Measurements from ENCODE around the gene TSPAN31. TPM values are rescaled to one million over a fixed set of nuclear protein-coding genes. Genes with fewer than 3 reads are reported as not detected.

The TSPAN31 gene
- total RNA-seq, 1 experiment from 2014 or later, result 42.1 TPM

DNA sequence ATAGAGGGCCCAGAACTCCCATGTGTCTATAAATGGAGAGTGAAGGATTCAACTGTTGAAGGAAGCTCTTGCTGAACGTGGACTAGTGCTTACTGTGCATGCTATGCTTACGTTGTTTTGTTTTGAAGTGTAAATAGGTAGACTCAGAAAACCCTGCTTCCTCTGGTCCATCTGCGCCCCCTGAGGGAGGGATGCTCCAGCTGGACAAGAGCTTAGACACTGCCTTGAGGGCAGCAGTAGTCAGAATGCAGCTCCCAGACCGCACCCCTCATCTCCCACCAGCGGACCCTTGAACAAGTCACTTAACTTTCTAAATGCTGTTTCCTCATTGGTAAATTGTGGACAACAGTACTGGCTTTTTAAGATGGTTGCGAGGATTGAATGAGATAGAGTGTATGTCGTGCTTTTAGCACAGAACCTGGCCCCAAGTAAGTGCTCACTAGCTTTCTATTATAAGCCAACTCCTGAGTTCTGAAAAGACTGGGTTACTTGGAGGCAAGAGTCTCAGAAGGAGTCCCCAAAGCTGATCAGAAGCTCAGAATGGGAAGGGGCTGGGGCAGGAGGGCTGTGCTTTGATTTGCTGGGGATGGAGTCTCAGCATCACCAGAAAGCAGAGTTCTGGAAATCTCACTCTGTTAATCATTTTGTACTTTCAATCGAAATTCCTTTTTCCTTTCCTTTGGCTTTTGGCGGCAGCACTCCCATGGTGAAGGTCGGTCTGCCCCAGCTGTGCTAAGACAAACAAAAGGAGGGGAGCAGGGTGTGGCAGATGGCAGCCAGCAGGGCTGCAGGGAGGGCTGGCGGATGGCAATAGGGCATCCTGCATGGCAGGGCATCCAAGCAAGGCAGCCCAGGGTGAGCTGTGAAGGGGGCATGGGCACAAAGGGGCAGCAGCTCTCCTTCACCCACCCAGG, 21.9 kb upstream of the TSPAN31 start:
- no peak for DNase-seq (ENCODE audit: low read depth)

DNA sequence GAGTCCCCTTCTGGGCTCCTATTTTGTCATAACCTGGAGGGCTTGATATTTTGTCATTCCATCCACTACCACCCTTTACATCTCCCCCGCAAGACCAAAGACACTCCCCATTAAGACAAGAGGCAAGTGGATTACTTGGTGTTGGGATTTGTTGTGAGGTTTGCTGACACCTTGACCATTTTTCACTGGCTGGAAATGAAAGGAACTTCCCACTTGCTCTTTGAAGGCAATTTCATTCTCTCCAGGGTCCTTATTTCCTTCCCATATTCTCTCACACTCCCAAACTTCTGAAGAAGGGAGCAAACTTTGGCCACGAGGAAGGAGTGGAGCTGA, 21.2 kb upstream of the TSPAN31 start:
- no peak for DNase-seq (ENCODE audit: low read depth)

DNA sequence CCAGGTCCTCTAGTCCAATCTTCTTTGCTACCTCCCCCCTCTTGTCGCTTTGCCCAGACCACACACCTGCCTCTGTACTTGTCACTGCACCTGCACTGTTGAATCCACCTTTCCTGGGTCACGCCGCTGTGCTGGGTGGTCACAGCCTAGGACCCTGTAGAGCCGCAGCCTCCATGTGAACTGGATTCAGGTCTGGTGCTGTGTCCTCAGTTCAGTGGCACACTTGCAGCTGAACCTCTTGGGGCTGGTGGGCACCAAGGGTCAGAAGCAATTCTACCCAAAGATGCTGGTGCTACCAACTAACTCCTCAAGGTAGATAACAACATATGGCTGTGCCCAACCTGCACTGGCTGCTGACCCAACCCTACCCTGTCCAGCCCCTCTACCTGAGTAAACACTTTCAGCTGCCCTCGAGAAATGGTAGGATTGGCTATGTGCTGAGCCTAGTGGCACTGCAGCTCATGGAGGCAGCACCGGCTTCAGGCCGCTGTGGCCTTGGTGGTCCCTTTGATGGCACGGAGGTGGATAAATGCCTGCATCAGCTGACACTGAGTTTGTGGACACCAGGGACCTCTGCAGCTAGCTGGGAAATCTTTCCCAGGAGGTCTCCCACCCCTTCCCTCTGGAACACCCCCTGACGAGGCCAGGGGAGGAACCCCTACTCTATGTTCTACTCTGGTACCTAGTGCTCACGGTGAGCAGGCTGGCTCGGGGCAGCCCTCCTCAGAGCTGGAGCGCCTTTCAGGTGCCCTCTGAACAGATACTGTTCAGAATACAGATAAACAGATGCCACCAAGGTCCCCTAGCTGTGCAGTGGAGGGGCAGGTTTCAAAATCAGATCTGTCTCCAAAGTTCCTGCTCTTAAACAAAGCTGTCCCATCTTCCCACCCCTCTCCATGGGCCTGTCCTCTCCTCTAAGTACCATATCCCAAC, 20.6 kb upstream of the TSPAN31 start:
- no peak for DNase-seq (ENCODE audit: low read depth)

DNA sequence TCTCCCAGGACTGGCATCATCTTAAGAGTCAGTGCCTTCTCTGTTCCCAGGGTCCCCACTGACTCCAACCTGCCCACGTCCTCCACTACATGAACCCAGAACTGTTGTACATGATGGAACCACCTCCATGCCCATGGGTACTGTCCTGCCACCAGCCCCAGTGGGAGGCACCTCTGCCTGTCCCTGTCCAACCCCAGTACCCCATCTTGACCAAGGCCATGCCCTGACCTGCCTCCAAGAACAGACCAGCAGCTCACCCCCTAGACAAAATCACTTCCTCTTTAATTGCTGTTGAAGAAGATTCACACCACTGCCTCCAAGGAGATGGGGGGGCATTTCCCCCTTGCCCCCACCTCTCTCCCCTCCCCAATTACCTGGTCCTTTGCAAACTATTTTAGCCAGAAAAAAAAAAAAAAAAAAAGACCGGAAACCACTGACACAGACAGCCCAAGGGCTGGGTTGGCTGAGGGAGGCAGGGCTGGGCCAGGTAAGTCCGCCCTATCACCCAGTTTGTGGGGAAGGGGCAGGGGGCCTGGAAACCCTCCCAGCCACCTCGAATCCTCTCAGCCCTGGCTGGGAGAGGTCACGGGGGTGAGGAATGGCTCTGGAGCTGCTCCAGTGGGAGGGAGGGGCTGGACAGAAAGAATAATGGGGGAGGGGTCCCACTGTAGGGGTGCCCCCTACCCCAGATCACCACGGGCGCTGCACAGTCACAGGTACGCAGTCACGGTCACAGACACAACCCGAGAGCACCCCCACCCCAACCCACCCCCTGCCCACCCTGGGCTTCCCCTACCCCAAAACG, 19.7 kb upstream of the TSPAN31 start:
- DNase-seq (ENCODE audit: low read depth), result no peak

DNA sequence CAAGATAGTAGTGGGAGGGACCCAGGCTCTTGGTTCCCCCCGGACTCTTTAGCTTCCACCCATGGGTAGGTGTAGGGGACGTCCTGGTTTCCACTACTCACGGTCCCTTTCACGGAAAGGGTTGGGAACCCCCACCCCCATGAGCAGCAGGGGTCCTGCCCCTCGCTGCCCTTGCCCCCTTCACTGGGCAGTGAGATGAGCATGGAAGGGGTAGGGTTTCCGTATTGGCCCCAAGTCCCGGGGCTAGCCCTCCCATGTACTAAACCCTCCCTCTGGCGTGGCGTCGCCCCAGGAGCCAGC, 19.0 kb upstream of the TSPAN31 start:
- DNase-seq (ENCODE audit: low read depth), result no peak

DNA sequence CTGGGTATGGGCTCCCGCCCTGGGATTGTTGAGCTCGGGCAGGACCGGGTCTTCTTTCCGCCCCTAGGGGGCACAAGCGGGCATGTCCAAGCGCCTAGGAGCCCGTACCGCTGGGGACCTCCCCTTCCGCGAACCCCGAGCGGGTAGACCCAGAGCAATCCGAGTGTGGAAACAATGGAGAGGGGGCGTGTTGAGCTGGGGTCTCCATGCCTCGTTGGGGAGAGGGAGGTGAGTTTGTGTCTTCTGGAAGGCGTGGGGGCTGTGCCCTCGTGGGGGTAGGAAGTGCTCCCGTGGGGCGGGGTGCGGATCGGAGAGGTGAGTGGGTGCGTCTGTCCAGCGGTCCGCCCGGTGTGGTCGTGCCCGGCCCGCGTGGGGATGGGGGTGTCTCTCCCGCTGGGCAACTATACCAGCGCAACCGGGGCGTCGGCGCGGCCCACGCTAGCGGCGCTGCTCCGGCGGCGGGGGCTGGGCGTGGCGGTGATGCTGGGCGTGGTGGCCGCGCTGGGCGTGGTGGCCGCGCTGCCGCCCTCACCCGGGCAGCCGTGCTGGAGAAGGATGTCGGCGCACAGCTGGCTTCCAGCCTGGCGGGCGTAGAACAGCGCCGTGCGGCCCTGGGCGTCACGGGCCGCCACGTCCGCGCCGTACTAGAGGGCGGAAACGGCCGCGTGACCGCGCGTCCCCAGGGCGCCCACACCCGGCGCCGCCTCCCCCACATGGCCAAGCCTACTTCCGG, 18.5 kb upstream of the TSPAN31 start:
- peak; percentile 83 for DNase-seq (ENCODE audit: low read depth)

DNA sequence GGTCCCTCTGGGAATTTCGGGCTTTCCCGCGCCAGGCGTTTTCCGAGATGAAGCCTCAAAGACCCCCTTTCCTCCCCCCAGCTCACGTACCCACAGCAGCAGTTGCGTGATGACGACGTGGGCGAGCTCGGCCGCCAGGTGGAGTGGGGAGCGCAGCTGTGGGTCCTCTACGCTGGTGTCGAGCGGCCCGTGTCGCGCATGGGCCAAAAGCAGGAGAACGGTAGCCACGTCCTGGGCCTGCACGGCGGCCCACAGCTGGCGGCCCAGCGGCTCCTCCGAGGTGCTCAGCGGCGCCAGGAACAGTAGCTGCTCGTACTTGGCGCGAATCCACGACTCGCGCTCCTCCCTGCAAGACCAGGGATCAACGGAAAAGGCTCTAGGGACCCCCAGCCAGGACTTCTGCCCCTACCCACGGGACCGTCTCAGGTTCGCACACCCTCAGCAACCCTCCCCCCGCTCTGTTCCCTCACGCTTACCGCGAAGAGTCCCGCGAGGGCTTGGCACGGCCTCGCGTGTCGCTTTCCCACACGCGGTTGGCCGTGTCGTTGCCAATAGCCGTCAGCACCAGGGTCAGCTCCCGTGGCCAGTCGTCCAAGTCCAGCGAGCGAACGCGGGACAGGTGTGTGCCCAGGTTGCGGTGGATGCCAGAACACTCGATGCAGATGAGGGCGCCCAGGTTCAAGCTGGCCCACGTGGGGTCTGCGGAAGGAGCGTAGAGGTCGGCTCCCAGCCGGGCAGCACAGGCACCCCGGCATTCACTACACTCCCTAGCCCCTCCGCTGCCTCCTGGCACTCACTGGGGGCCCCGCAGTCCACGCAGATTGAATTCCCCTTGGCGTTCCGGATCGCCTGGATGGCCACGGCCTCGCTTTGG, 17.7 kb upstream of the TSPAN31 start:
- DNase-seq (ENCODE audit: low read depth), result no peak

DNA sequence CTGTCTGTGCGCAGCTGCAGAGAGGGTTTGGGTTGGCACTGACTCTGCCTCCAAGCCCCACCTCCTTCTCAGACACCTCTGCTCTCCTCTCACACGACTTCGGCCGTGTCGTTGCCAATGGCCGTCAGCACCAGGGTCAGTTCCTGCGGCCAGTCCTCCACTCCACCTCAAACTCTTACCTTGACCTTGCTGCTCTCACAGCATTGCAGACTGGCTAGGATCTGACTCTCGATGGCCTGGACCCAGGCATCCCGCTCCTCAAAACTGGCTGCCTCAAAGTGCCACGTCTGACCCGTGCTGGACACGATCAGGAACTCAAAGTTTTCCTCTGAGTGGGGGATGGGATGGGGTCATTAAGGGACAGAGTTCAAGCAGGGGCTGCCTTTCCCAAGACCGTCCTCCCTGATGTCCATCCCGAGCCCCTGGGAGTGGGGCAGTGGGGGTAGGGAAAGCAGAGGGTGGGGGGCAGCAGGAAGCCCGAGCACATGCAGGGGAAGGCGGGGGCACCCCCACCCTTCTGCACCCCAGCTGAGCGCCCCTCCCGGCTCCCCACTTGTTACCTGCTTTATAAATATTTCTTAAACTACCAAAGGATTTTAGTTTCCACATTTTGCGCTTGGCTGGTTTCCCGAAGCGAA, 17.0 kb upstream of the TSPAN31 start:
- DNase-seq (ENCODE audit: low read depth), result no peak

DNA sequence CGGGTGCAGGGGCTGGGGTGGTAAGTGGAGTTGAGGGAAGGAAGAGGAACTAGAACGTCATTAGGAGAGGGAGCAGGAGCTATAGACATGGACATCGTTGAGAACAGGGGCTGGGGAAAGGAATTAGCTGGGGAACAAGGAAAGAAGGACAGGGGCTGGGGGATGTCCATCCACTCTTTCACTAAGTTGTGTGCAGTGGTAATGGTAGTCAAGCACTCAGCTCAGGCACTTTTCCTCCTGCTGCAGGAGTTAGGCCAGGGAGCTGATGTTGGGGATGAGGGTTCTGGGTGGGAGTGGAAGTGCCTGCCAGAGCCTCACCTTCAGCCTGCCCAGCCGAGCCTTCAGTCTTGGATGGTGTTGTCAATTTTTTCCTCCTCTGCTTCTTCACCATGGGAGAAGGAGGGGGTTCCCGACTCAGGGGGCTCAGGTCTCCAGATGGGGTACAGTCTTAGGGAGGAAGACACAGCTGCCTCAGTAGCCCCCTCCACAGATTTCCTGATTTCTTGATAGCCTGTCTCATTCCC, 15.5 kb upstream of the TSPAN31 start:
- no peak for DNase-seq (ENCODE audit: low read depth)

DNA sequence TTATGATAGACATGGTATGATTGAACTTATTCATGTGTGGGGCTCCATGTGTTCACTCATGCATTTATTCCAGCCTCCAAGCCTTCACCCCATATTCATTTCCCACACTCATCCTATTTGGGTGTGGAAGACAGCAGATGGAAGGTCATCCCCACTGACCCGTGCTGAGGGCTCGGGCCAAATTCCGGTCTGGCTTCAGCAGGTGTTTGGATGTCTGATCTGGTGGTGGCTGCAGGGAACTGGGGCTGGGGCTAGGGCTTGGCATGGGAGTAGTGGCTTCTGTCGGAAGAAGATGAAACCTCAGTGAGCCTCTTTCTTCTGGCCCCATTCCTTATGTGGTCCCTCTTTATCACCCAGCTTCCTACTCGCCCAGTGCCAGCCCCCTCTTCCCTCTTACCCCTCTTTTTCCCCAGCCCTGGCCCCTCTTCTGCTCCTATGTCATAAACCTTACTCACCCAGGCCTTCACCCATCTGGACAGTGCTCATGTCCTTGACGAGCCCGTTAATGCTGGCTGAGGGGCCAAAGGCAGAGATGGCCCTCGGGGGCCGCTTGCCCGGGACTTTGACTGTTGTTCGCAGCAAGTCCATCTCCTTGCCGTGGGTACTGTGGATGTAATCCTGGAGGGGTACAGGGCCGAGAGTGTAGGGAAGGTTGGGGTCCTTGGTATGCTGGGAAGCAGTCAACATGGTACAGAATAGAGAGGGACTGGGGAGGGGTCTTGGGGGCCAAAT, 14.3 kb upstream of the TSPAN31 start:
- DNase-seq (ENCODE audit: low read depth), result no peak

DNA sequence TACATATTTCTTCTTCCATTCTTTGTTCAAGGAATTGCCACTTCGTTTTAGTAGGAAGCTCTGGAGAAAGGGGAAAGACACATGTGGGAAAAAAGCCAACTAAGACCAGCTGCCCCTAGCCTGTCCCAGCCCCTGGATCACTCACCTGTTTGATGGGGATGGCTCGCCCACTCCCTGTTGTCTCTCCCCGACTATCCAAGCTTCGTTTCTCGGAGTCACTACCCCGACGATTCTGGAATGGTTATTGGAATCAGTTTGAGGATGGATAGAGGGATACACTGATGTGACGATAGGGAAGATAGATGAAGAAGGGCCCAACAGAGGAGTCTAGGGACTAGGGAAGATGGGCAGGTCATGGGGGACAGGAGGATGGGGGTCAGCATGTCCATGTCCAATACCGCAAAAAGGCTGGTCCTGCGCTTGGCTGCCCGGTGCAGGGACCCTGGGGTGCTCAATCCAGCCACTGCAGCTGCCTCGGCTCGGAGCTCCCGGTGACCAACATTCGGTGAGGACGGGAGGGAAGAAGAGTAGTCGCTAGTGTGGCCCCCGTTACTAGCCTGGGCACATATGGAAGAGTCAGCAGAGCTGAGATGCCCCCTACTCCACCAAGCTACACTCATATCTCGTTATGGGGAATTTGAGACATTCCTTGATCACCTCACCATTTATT, 13.3 kb upstream of the TSPAN31 start:
- no peak for DNase-seq (ENCODE audit: low read depth)

DNA sequence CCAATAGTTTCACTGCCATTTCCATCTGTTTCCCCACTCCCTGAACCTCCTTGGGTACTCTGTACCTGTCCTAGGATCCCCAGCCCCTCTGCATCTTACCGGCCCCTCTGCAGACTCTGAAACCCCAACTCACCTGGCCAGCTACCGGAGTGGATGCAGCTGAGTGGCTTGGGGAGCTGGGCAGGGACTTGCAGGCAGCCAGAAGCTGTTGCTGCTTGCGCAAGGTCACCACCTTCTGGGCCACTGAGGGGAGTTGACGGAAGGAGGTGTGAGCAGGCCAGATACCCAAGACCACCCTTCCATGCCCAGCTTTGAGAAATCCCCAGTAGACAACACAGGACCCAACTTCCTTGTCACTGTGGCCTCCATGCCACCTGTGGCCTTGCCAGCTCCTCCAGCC, 12.6 kb upstream of the TSPAN31 start:
- no peak for DNase-seq (ENCODE audit: low read depth)

DNA sequence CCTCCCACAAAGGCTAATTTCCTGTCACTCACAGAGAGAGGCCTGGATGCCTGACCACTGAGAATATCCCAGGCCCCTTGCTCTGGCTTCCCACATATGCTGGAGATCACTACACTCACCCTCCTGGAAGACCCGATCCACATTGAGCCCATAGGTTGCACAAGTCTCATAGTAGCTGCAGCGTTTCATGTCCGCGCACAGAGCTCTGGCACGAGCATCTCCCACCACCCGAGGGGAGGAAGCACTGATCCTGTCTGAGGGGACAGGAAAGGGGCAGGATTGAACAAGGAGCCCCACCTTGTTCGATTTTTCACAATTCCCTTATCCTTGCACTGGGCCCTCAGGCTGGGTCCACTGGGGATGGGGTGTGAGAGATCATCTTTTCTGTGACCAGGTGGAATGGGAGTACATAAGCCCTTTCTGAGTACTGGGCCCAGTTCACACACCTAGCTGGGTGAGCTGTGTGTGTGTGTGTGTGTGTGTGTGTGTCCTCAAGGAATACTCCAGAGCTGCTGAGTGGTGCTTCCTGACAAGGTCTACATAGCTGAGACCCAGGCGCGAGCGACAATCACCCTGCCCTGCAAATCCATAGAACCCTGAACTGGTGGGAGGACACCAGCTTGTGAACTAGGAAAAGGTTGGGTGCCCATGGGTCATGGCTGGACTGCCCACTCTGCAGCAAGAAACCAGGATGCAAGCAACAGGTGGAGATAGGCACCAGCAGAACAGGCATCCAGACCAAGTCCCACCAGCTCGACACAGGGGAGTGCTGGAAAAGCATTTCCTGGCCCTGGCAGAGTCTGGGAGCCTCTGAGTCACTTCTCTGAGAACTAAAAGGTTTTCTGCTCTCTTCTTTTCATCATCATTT, 11.9 kb upstream of the TSPAN31 start:
- DNase-seq (ENCODE audit: low read depth), result no peak

DNA sequence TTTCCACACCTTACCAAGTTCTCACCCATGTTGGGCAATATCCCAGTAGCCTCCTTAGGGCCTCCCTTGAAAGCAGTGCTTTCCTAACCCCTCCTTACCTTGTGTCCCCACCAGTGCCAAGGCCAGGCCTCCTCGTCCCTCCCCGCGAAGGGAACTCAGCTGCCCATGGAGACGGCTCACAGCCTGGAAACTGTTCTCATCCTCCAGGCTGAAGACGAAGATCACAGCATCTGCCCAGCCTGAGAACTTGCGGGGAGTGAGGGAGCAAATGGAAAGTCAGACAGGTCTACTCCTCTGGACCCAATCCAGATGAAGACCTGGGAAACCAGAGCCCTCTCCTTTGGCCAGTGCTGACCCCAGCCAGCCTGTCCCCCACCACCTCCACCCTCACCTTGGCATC, 10.9 kb upstream of the TSPAN31 start:
- no peak for DNase-seq (ENCODE audit: low read depth)

DNA sequence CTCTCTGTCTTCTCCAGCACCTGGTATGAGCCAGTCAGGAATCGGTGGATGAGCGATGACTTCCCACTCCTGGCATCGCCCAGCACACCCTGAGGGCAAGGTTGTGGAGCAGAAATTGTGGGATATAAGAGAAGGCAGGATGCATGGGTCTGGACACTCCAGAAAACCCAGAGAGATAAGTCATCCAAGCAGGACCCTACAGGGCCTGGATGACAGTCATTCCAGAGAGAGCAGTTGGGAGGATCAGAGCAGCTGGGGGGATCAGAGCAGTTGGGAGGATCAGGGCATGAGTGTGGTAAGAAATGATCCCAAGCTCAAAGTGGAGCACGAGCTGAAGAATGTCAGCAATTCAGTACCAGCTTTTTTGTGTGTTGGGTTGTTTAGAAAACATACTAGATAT, 10.2 kb upstream of the TSPAN31 start:
- peak; percentile 52 for DNase-seq (ENCODE audit: low read depth)

DNA sequence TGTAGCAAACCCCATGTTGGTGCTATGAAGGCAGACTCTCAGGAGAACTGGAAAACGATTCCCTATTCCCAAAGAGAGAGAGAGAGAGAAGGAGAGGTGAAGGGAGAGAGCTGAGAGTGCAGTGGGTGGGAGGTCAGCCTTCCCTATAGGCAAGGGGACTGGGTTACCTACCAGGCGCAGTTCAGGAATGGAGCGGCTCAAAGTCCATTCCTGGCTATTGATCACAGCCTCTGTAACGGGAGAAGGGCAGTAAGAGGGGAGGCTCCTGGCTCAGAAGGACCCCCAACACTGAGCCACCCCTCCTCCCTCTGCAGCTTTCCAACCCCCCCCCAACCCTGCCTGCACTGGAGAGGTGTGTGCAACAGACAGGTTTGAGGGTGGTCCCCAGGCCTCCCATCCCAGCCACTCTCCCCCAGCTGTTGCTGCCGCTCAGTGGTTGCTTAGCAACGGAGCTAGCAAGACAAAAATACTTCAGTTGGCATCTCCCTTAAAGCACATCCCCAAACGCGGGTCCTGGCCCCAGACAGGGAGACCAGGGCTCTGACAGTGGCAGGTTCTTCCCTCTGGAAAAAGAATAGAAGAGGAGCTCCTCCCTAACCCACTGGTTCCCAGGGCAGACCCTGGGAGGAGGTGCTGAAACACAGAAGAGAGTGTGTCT, 9.5 kb upstream of the TSPAN31 start:
- peak; percentile 24 for DNase-seq (ENCODE audit: low read depth)
